Ovary (tissue), 3 donors: Measurements from ENCODE around the gene PPP1R15B.

Experiments used
- EP300 ChIP-seq: sonication (generic); formaldehyde crosslinking; IDR thresholded peaks from one replicate; pipeline ENCODE4 v1.6.1; 2017; ENCODE audit warnings: antibody characterized with exemption
- TF ChIP-seq, protein P1 (sequence below), 3 donors: fragments of 450-650 bp in 2 of 3; fragments of 200-600 bp in 1 of 3; IDR thresholded peaks; one replicate each; pipeline versions ENCODE4 v1.5.1 to v1.8.0; 2016 to 2022; ENCODE audit warnings: antibody characterized with exemption in 3 of 3, mild to moderate bottlenecking in 1 of 3
- donor health status: DM: no; HTN: no; CAD: no.

DNA sequence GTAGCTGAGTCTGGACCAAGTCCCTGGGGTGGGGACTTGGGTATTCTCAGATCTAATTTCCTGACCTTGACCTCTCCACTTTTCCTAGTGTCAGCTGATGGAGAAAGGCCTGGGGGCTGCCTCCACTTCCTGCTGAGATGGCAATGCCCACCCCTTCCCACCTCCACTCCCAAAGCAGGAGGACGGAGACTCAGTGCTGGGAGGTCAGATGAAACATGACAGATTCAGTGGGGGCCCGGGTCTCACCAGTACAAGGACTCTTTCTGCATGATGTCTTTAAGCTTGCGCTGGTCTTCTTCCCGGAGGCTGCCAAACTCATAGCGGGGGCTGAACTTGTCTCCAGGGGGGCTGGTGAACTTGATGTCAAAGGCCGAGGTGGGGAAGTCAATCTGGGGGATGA lies 35.6 kb upstream of the PPP1R15B start:
- TF ChIP-seq, protein P1, sequence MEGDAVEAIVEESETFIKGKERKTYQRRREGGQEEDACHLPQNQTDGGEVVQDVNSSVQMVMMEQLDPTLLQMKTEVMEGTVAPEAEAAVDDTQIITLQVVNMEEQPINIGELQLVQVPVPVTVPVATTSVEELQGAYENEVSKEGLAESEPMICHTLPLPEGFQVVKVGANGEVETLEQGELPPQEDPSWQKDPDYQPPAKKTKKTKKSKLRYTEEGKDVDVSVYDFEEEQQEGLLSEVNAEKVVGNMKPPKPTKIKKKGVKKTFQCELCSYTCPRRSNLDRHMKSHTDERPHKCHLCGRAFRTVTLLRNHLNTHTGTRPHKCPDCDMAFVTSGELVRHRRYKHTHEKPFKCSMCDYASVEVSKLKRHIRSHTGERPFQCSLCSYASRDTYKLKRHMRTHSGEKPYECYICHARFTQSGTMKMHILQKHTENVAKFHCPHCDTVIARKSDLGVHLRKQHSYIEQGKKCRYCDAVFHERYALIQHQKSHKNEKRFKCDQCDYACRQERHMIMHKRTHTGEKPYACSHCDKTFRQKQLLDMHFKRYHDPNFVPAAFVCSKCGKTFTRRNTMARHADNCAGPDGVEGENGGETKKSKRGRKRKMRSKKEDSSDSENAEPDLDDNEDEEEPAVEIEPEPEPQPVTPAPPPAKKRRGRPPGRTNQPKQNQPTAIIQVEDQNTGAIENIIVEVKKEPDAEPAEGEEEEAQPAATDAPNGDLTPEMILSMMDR (IDR thresholded peaks at IDR 0.05): no peak
- TF ChIP-seq EP300: no peak
